HG02588 (cell line): Measurements from ENCODE around the gene MRPS12.

Source experiments
- ATAC-seq: cut with Tn5 transposase; IDR thresholded peaks from one replicate; pipeline ENCODE4 v1.9.1; 2021; ENCODE audit warnings: mild to moderate bottlenecking, moderate library complexity; ENCODE audit not compliant: unreplicated experiment

Gene MRPS12

DNA sequence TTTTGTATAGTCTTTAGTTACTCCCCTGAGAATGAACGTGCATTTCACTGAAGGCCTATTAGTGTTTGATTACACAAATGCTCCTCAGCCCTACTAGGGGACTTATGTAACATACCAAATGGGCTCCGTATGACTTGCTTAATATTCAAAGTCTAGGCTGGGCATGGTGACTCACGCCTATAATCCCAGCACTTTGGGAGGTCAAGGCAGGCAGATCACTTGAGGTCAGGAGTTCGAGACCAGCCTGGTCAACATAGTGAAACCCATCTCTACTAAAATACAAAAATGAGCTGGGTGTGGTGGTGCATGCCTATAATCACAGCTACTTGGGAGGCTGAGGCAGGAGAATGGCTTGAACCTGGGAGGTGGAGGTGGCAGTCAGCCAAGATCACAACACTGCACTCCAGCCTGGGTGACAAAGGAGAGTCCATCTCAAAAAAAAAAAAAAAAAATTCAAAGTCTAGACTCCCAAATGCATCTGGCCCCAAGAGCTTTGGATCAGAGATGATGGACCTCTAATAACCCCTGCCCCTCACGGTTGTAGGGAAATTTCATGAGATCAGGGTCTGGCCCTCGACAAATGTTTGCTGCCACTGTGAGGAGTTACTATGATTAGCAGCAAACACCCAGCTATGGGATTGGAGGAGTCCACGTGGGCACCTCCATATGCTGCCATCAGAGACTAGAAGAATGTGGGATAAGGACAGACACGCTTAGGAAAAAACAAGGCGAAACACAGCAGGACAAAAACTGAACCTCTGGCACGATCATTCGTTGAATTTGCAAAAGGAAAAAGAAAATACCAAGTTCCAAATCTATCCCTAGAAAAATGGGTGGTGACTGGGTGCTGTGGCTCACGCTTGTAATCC, 40.2 kb downstream of the MRPS12 start:
- ATAC-seq = no peak

DNA sequence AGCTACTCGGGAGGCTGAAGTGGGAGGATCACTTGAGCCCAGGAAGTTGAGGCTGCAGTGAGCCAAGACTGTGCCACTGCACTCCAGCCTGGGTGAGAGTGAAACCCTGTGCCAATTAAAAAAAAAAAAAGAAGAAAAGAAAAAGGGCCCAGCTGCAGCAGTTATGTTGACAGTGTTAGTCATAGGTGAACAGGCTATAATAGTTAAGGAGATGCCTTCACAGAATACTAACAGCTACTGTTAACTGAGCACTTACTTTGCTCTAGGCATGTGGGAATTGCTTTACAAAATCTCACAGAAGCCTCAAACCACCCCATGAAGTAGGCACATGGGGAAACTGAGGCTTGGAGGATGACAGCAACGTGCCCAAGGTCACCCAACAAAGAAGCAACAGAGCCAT, 40.9 kb downstream of the MRPS12 start:
- no peak for ATAC-seq

GRCh38 chr19:38974624-38975213, 44.0 kb downstream of the MRPS12 start:
- ATAC-seq = no peak

- ATAC-seq = no peak
These were observed 44.6 kb downstream of the MRPS12 start, which contains the start of gene FBXO17 for GRCh38 chr19:38975214-38975860. FBXO17 (minus strand) TSS chr19:38975742; CDS start chr19:38950319, 25,423 bp downstream.

DNA sequence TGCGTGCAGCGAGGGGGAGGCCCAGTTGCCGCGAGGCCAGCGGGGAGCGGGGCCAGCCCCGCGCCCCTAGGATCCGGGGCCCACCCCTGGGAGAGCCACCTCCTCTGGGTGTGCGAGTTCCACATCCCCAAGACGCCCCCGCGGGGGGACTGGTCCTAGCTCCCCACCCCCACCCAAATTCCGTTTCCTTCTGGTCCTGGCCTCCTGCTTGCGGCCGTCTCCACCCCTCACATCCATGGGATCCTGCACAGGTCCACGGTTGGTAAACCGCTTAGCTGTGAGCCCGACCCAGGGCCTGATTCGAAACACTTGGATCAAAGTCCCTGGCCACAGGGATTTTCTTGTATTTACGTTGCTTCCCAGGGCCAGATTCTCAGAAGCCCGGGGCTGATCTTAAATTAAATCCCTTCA, 45.1 kb downstream of the MRPS12 start:
- ATAC-seq = no peak

DNA sequence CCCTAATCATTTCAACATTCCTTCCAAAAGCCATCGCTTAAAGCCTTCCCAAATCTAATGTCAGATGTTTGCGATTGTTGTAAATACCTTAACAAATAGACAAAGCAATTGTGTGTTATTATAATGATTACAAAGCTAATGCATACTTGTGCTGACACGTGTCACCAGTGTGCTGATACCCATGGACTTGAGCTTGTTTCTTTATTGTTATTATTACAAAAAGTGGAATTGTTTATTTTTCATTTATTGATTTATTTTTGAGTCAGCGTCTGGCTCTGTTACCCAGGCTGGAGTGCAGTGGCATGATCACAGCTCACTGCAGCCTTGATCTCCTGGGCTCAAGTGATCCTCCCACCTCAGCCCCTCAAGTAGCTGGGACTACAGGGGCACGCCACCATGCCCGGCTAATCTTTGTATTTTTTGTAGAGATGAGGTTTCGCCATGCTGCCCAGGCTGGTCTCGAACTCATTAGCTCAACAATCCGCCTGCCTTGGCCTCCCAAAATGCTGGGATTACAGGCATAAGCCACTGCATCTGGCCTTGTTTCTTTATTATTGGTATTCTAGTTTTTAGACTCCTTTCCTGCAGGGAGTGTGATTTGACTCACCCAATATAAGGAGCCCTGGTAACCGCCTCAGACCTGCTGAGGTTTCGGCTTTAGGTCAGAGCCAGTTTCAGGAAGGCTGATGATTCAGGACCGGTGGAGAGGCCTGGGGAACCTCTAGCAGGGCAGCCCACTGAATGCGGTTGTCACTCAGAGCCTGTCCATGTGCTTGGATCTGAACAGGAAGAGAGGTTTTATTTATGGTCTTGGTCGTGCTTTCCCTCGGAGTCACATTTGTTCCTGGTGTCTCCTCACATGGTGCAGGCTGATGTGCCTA, 46.9 kb downstream of the MRPS12 start:
- no peak for ATAC-seq

DNA sequence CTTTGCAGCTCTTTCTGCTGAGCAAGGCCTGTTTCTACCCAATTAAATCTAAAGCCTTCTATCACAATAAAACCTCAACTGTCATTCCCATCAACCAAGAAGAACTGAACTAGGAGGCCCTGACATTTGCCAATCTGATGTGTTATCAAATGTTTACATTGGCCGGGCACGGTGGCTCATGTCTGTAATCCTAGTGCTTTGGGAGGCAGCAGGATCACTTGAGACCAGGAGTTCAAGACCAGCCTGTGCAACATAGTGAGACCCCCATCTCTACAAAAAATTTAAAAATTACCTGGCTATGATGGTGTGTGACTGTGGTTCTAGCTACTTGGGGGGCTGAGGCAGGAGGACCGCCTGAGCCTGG, 47.6 kb downstream of the MRPS12 start:
- ATAC-seq = no peak

- ATAC-seq = no peak
These were observed 49.1 kb downstream of the MRPS12 start for GRCh38 chr19:38979812-38980211.

GRCh38 chr19:38980583-38981374, 50.0 kb downstream of the MRPS12 start:
- no peak for ATAC-seq
